ENCODE measurements around the gene CLCN7.

- TF ChIP-seq CTCF (IDR thresholded peaks at IDR 0.05): no peak
- TF ChIP-seq POLR2A (IDR thresholded peaks at IDR 0.05): no peak
- no peak for TF ChIP-seq POLR2AphosphoS5 (IDR thresholded peaks at IDR 0.05)
These were observed 71.1 kb downstream of the CLCN7 start for GRCh38 chr16:1403733-1404132.
